Skeletal muscle cell (primary cell): ENCODE measurements around the gene CDPF1.
"Not testable (repeated sequence)": the region's sequence is repeated elsewhere in the genome, so short reads cannot be mapped to it uniquely, and the experiment has no call there.

Source experiments
- DNase-seq: peaks from one replicate; pipeline ENCODE4 v3.0.0-alpha.2; 2010; ENCODE audit warnings: low read depth
- H3K4me3 ChIP-seq: 2 replicates; pipeline ENCODE4 v1.5.1; 2011; ENCODE audit warnings: low read depth, mild to moderate bottlenecking, control low read depth, low read length, moderate library complexity

The CDPF1 gene

GRCh38 chr22:46286941-46287872 lies 37.1 kb upstream of the CDPF1 start:
- DNase-seq, result no peak
- no peak overlapping the region for H3K4me3 ChIP-seq

- no peak for DNase-seq
- H3K4me3 ChIP-seq, result no peak overlapping the region
These were observed 35.9 kb upstream of the CDPF1 start for GRCh38 chr22:46286006-46286405.

GRCh38 chr22:46281866-46282678 lies 32.0 kb upstream of the CDPF1 start:
- H3K4me3 ChIP-seq, result no peak overlapping the region
- no peak for DNase-seq

GRCh38 chr22:46280999-46281623 lies 31.0 kb upstream of the CDPF1 start:
- no peak overlapping the region for H3K4me3 ChIP-seq
- no peak for DNase-seq

GRCh38 chr22:46280063-46280817 lies 30.1 kb upstream of the CDPF1 start:
- H3K4me3 ChIP-seq, result no peak overlapping the region
- no peak for DNase-seq

- no peak for DNase-seq
- no peak overlapping the region for H3K4me3 ChIP-seq
These were observed 28.9 kb upstream of the CDPF1 start for GRCh38 chr22:46278656-46279645.

GRCh38 chr22:46276563-46276962 lies 26.5 kb upstream of the CDPF1 start:
- no peak overlapping the region for H3K4me3 ChIP-seq
- DNase-seq, result no peak

GRCh38 chr22:46275455-46276122 lies 25.5 kb upstream of the CDPF1 start:
- no peak for DNase-seq
- no peak overlapping the region for H3K4me3 ChIP-seq

GRCh38 chr22:46274381-46274780 lies 24.3 kb upstream of the CDPF1 start:
- no peak overlapping the region for H3K4me3 ChIP-seq
- no peak for DNase-seq

GRCh38 chr22:46273432-46274148 lies 23.5 kb upstream of the CDPF1 start:
- H3K4me3 ChIP-seq, result no peak overlapping the region
- no peak for DNase-seq

- no peak overlapping the region for H3K4me3 ChIP-seq
- no peak for DNase-seq
These were observed 22.8 kb upstream of the CDPF1 start for GRCh38 chr22:46272762-46273431.

- no peak for DNase-seq
- H3K4me3 ChIP-seq, result no peak overlapping the region
These were observed 22.1 kb upstream of the CDPF1 start for GRCh38 chr22:46272196-46272595.

GRCh38 chr22:46269564-46269963 lies 19.5 kb upstream of the CDPF1 start:
- DNase-seq, result no peak
- no peak overlapping the region for H3K4me3 ChIP-seq

GRCh38 chr22:46267431-46268279 lies 17.6 kb upstream of the CDPF1 start, which contains the start of gene TTC38:
TTC38 (plus strand) TSS chr22:46268008; CDS start chr22:46268040, 32 bp downstream.
- H3K4me3 ChIP-seq, result peak within 1 kb of the TSS; percentile 72
- DNase-seq, result peak; percentile 26

- not testable (repeated sequence) for DNase-seq, H3K4me3 ChIP-seq
These were observed 15.5 kb upstream of the CDPF1 start for GRCh38 chr22:46265627-46266026.

GRCh38 chr22:46264520-46264919 lies 14.4 kb upstream of the CDPF1 start:
- not testable (repeated sequence) for H3K4me3 ChIP-seq, DNase-seq
